ENCODE measurements around the gene ABCC6.
"Not testable (repeated sequence)": the region's sequence is repeated elsewhere in the genome, so short reads cannot be mapped to it uniquely, and the experiment has no call there.

Gene ABCC6

GRCh38 chr16:16155234-16155633 lies 68.1 kb downstream of the ABCC6 start:
- ATAC-seq (ENCODE audit: insufficient read depth, low read depth) (no peak), DNase-seq (no peak)
- H3K4me3 ChIP-seq (ENCODE audit: low read depth in 1 of 2, low read length in 2 of 2), result no peak overlapping the region
- H3K36me3 ChIP-seq (ENCODE audit: insufficient read depth, low read length), result no peaks in the 10 kb centered on the region
- H3K4me2 ChIP-seq (ENCODE audit: insufficient read depth, low read length), result no peak overlapping the region
- H3K9ac ChIP-seq (ENCODE audit: low read depth, low read length), result no peak overlapping the region
- H3K27me3 ChIP-seq (ENCODE audit: insufficient read depth, low read length, poor library complexity), result no peaks in the 10 kb centered on the region
- peaks cover 26% of the 10 kb centered on the region for H3K9me3 ChIP-seq (ENCODE audit: insufficient read depth, low read length, severe bottlenecking)
- no peak overlapping the region for H2AFZ ChIP-seq (ENCODE audit: low read depth, low read length)
- no peaks in the 10 kb centered on the region for H3K4me1 ChIP-seq (ENCODE audit: insufficient read depth, low read length)
- H3K79me2 ChIP-seq (ENCODE audit: insufficient read depth, low read length), result no peaks in the 10 kb centered on the region
- H4K20me1 ChIP-seq (ENCODE audit: insufficient read depth, low read length), result no peaks in the 10 kb centered on the region
- no peak for TF ChIP-seq EZH2 (IDR thresholded peaks at IDR 0.05; ENCODE audit: borderline replicate concordance, low read depth, low read length, severe bottlenecking)
- no peak overlapping the region for H3K27ac ChIP-seq (ENCODE audit: low read length)

- H3K4me2 ChIP-seq (ENCODE audit: insufficient read depth, low read length), result no peak overlapping the region
- no peaks in the 10 kb centered on the region for H3K4me1 ChIP-seq (ENCODE audit: insufficient read depth, low read length)
- no peak overlapping the region for H2AFZ ChIP-seq (ENCODE audit: low read depth, low read length)
- ATAC-seq (ENCODE audit: insufficient read depth, low read depth), result no peak
- H3K9ac ChIP-seq (ENCODE audit: low read depth, low read length), result no peak overlapping the region
- no peak overlapping the region for H3K4me3 ChIP-seq (ENCODE audit: low read depth in 1 of 2, low read length in 2 of 2)
- no peak for DNase-seq
- TF ChIP-seq CTCF (IDR thresholded peaks at IDR 0.05; ENCODE audit: borderline replicate concordance, extremely low read depth, low read length, poor library complexity, severe bottlenecking) (no peak), EZH2 (IDR thresholded peaks at IDR 0.05; ENCODE audit: borderline replicate concordance, low read depth, low read length, severe bottlenecking) (no peak)
- no peaks in the 10 kb centered on the region for H3K36me3 ChIP-seq (ENCODE audit: insufficient read depth, low read length)
- no peaks in the 10 kb centered on the region for H3K27me3 ChIP-seq (ENCODE audit: insufficient read depth, low read length, poor library complexity)
- H3K9me3 ChIP-seq (ENCODE audit: insufficient read depth, low read length, severe bottlenecking), result peaks cover 17% of the 10 kb centered on the region
- no peaks in the 10 kb centered on the region for H4K20me1 ChIP-seq (ENCODE audit: insufficient read depth, low read length)
- H3K79me2 ChIP-seq (ENCODE audit: insufficient read depth, low read length), result no peaks in the 10 kb centered on the region
- no peak overlapping the region for H3K27ac ChIP-seq (ENCODE audit: low read length)
These were observed 68.9 kb downstream of the ABCC6 start for GRCh38 chr16:16154281-16154951.

GRCh38 chr16:16153000-16153399 lies 70.3 kb downstream of the ABCC6 start:
- ATAC-seq (ENCODE audit: insufficient read depth, low read depth); H3K4me1 ChIP-seq (ENCODE audit: insufficient read depth, low read length); H3K36me3 ChIP-seq (ENCODE audit: insufficient read depth, low read length); H2AFZ ChIP-seq (ENCODE audit: low read depth, low read length); H3K9me3 ChIP-seq (ENCODE audit: insufficient read depth, low read length, severe bottlenecking); H3K9ac ChIP-seq (ENCODE audit: low read depth, low read length); DNase-seq; H3K27ac ChIP-seq (ENCODE audit: low read length); H3K4me2 ChIP-seq (ENCODE audit: insufficient read depth, low read length); H3K79me2 ChIP-seq (ENCODE audit: insufficient read depth, low read length); H4K20me1 ChIP-seq (ENCODE audit: insufficient read depth, low read length); H3K4me3 ChIP-seq (ENCODE audit: low read depth in 1 of 2, low read length in 2 of 2); H3K27me3 ChIP-seq (ENCODE audit: insufficient read depth, low read length, poor library complexity): not testable (repeated sequence)

GRCh38 chr16:16151315-16151714 lies 72.0 kb downstream of the ABCC6 start:
- H3K27ac ChIP-seq (ENCODE audit: low read length), result no peak overlapping the region
- H3K27me3 ChIP-seq (ENCODE audit: insufficient read depth, low read length, poor library complexity), result no peaks in the 10 kb centered on the region
- no peaks in the 10 kb centered on the region; the same call in 1 of the 2 replicates for H4K20me1 ChIP-seq (ENCODE audit: insufficient read depth, low read length)
- H2AFZ ChIP-seq (ENCODE audit: low read depth, low read length), result no peak overlapping the region
- no peak for DNase-seq
- no peak for TF ChIP-seq CTCF (IDR thresholded peaks at IDR 0.05; ENCODE audit: borderline replicate concordance, extremely low read depth, low read length, poor library complexity, severe bottlenecking)
- no peak for TF ChIP-seq EZH2 (IDR thresholded peaks at IDR 0.05; ENCODE audit: borderline replicate concordance, low read depth, low read length, severe bottlenecking)
- H3K4me2 ChIP-seq (ENCODE audit: insufficient read depth, low read length), result no peak overlapping the region
- no peaks in the 10 kb centered on the region for H3K79me2 ChIP-seq (ENCODE audit: insufficient read depth, low read length)
- H3K9me3 ChIP-seq (ENCODE audit: insufficient read depth, low read length, severe bottlenecking), result no peaks in the 10 kb centered on the region
- no peak overlapping the region for H3K9ac ChIP-seq (ENCODE audit: low read depth, low read length)
- ATAC-seq (ENCODE audit: insufficient read depth, low read depth), result no peak
- H3K4me1 ChIP-seq (ENCODE audit: insufficient read depth, low read length), result no peaks in the 10 kb centered on the region
- 0 out of 2 replicates have a peak, but pooled peaks cover 1% of the 10 kb centered on the region for H3K36me3 ChIP-seq (ENCODE audit: insufficient read depth, low read length)
- no peak overlapping the region for H3K4me3 ChIP-seq (ENCODE audit: low read depth in 1 of 2, low read length in 2 of 2)
